Effector CD4-positive, alpha-beta T cell (primary cell): ENCODE results near the gene PREP.
"Not testable (repeated sequence)": the region's sequence is repeated elsewhere in the genome, so short reads cannot be mapped to it uniquely, and the experiment has no call there.

Source experiments
- DNase-seq: peaks from one replicate; pipeline ENCODE4 v3.0.0-alpha.2; 2020

Gene PREP

GRCh38 chr6:105259913-105260889 is 142.7 kb downstream of the PREP start:
- DNase-seq: no peak

GRCh38 chr6:105258816-105259215 is 144.1 kb downstream of the PREP start:
- DNase-seq: no peak

GRCh38 chr6:105257340-105257739 is 145.5 kb downstream of the PREP start:
- no peak for DNase-seq

GRCh38 chr6:105256619-105257018 is 146.3 kb downstream of the PREP start:
- no peak for DNase-seq

- no peak for DNase-seq
Observed at GRCh38 chr6:105253787-105254186, 149.1 kb downstream of the PREP start.

GRCh38 chr6:105251689-105252088 is 151.2 kb downstream of the PREP start:
- no peak for DNase-seq

GRCh38 chr6:105250533-105250932 is 152.3 kb downstream of the PREP start:
- DNase-seq: no peak

GRCh38 chr6:105243487-105243886 is 159.4 kb downstream of the PREP start:
- DNase-seq: no peak

GRCh38 chr6:105235155-105235554 is 167.7 kb downstream of the PREP start:
- no peak for DNase-seq

GRCh38 chr6:105231771-105232170 is 171.1 kb downstream of the PREP start:
- DNase-seq: not testable (repeated sequence)
